K562 (cell line): Measurements from ENCODE around the gene NPAS1. TPM values are rescaled to one million over a fixed set of nuclear protein-coding genes. Genes with fewer than 3 reads are reported as not detected.
A peak's percentile ranks its signal among the peaks of the same experiment; 100 is the strongest.

ENCODE experiments used
- BCL6 ChIP-seq: fragments of 250-450 bp; sonication (Bioruptor Pico); IDR thresholded peaks from 2 replicates; pipeline ENCODE4 v1.4.0; 2020
- CBFA2T2 ChIP-seq: fragments of 450-650 bp; conservative IDR thresholded peaks from 2 replicates; pipeline ENCODE4 v1.6.1; 2017; ENCODE audit warnings: mild to moderate bottlenecking
- CHD2 ChIP-seq: IDR thresholded peaks from 2 replicates; pipeline ENCODE4 v1.6.1; 2011; ENCODE audit warnings: low read depth, low read length
- DIDO1 ChIP-seq: fragments of 450-650 bp; IDR thresholded peaks from 2 replicates; pipeline ENCODE4 v1.6.1; 2016; ENCODE audit warnings: low read depth, missing biosample characterization, missing genetic modification characterization
- ETS2 ChIP-seq: IDR thresholded peaks from 2 replicates; pipeline ENCODE4 v1.6.1; 2016; ENCODE audit warnings: borderline replicate concordance, missing genetic modification characterization, mild to moderate bottlenecking, moderate library complexity, missing compliant biosample characterization; ENCODE audit not compliant: poor library complexity, severe bottlenecking
- HDAC6 ChIP-seq: IDR thresholded peaks from 2 replicates; pipeline ENCODE4 v1.6.1; 2012; ENCODE audit warnings: low read depth, mild to moderate bottlenecking, control low read depth, inconsistent platforms, low read length, moderate library complexity
- HDAC8 ChIP-seq: fragments of 450-650 bp; IDR thresholded peaks from 2 replicates; pipeline ENCODE4 v1.6.1; 2016; ENCODE audit warnings: mild to moderate bottlenecking, missing genetic modification characterization, moderate library complexity, missing compliant biosample characterization
- KLF1 ChIP-seq: fragments of 450-650 bp; IDR thresholded peaks from 2 replicates; pipeline ENCODE4 v1.6.1; 2016; ENCODE audit warnings: missing genetic modification characterization, missing compliant biosample characterization
- LCOR ChIP-seq: sonication (generic); formaldehyde crosslinking; IDR thresholded peaks from 2 replicates; pipeline ENCODE4 v1.8.0; 2022; ENCODE audit warnings: mild to moderate bottlenecking, missing genetic modification reagents
- MIER1 ChIP-seq: fragments of 450-650 bp; IDR thresholded peaks from 2 replicates; pipeline ENCODE4 v1.6.1; 2016; ENCODE audit warnings: antibody characterized with exemption, mild to moderate bottlenecking, low read depth
- MYC ChIP-seq, 2 experiments: fragments of 250-450 bp in 1 of 2; sonication (Bioruptor Pico) in 1 of 2; IDR thresholded peaks; 2 replicates each; pipeline versions ENCODE4 v1.5.1 to v1.6.1; 2012 to 2021; ENCODE audit warnings: low read depth in 2 of 2, borderline replicate concordance in 1 of 2, improper control_type of control experiment in 1 of 2, low read length in 1 of 2, mild to moderate bottlenecking in 1 of 2, moderate library complexity in 1 of 2
- NCOA1 ChIP-seq: fragments of 450-650 bp; IDR thresholded peaks from 2 replicates; pipeline ENCODE4 v1.6.1; 2016; ENCODE audit warnings: low read depth
- NCOA6 ChIP-seq: fragments of 450-650 bp; IDR thresholded peaks from 2 replicates; pipeline ENCODE4 v1.6.1; 2017; ENCODE audit warnings: mild to moderate bottlenecking
- NFIC ChIP-seq: fragments of 450-650 bp; IDR thresholded peaks from 2 replicates; pipeline ENCODE4 v1.6.1; 2017; ENCODE audit warnings: mild to moderate bottlenecking, inconsistent platforms
- NUFIP1 ChIP-seq: fragments of 450-650 bp; IDR thresholded peaks from 2 replicates; pipeline ENCODE4 v1.6.1; 2018; ENCODE audit not compliant: partially characterized antibody
- PCBP1 ChIP-seq: fragments of 200-400 bp; formaldehyde crosslinking; IDR thresholded peaks from 2 replicates; pipeline ENCODE4 v1.6.1; 2018; ENCODE audit warnings: mild to moderate bottlenecking, low read depth, low read length; ENCODE audit not compliant: poor library complexity, severe bottlenecking
- PRPF4 ChIP-seq: fragments of 200-400 bp; formaldehyde crosslinking; IDR thresholded peaks from one replicate; pipeline ENCODE4 v1.6.1; 2017; ENCODE audit warnings: low read length, low read depth, mild to moderate bottlenecking; ENCODE audit not compliant: insufficient read depth, poor library complexity, severe bottlenecking
- PYGO2 ChIP-seq: fragments of 450-650 bp; IDR thresholded peaks from 2 replicates; pipeline ENCODE4 v1.6.1; 2016; ENCODE audit warnings: mild to moderate bottlenecking, missing genetic modification characterization, moderate library complexity, missing compliant biosample characterization
- RBM25 ChIP-seq: fragments of 200-400 bp; formaldehyde crosslinking; IDR thresholded peaks from 2 replicates; pipeline ENCODE4 v1.6.1; 2018; ENCODE audit warnings: low read length, low read depth, moderate library complexity; ENCODE audit not compliant: severe bottlenecking
- SMAD1 ChIP-seq: fragments of 150-350 bp; IDR thresholded peaks from 2 replicates; pipeline ENCODE4 v1.6.1; 2014; ENCODE audit warnings: low read length, low read depth; ENCODE audit not compliant: partially characterized antibody
- TCF3 ChIP-seq: sonication (generic); formaldehyde crosslinking; IDR thresholded peaks from 2 replicates; pipeline ENCODE4 v1.4.0; 2020; ENCODE audit warnings: mild to moderate bottlenecking, missing genetic modification reagents
- TFAM ChIP-seq: fragments of 250-450 bp; sonication (Bioruptor Pico); conservative IDR thresholded peaks from 2 replicates; pipeline ENCODE4 v1.5.0; 2021; ENCODE audit warnings: mild to moderate bottlenecking, moderate library complexity
- ZFX ChIP-seq: sonication (generic); formaldehyde crosslinking; IDR thresholded peaks from 2 replicates; pipeline ENCODE4 v1.8.0; 2022; ENCODE audit warnings: mild to moderate bottlenecking, missing genetic modification reagents, moderate library complexity
- ZNF212 ChIP-seq: fragments of 450-650 bp; formaldehyde crosslinking; IDR thresholded peaks from 2 replicates; pipeline ENCODE4 v1.4.0; 2020; ENCODE audit warnings: mild to moderate bottlenecking
- ZNF263 ChIP-seq: sonication (generic); formaldehyde crosslinking; IDR thresholded peaks from 2 replicates; pipeline ENCODE4 v1.8.0; 2022; ENCODE audit warnings: mild to moderate bottlenecking, missing genetic modification reagents, borderline replicate concordance
- ZNF431 ChIP-seq: sonication (generic); formaldehyde crosslinking; IDR thresholded peaks from 2 replicates; pipeline ENCODE4 v1.8.0; 2022; ENCODE audit warnings: mild to moderate bottlenecking, missing genetic modification reagents
- ZNF77 ChIP-seq: fragments of 250-450 bp; sonication (Bioruptor Pico); IDR thresholded peaks from 2 replicates; pipeline ENCODE4 v1.5.0; 2020
- ZSCAN32 ChIP-seq: fragments of 450-650 bp; formaldehyde crosslinking; IDR thresholded peaks from 2 replicates; pipeline ENCODE4 v1.4.0; 2020; ENCODE audit warnings: mild to moderate bottlenecking, moderate library complexity
- polyA plus RNA-seq, 8 experiments: library from polyadenylated mRNA; depleted of rRNA in 4 of 8; stranded (reverse) in 5 of 8; unstranded in 3 of 8; fragments of >200 nt; fragmentation: Nextera tagmentation in 2 of 8; fragmentation: Illumina TruSeq in 1 of 8; extraction: Ambion mirVana in 2 of 8; extraction: Trizol in 1 of 8; gene quantifications; 2 replicates each; pipeline versions ENCODE4 v1.2.1 to v1.2.3, GENCODE V29; 2011 to 2014; ENCODE audit warnings: inconsistent platforms in 1 of 8, missing spikeins in 1 of 8
- total RNA-seq, 7 experiments: library from RNA; depleted of rRNA in 6 of 7; stranded (reverse); fragments of >200 nt in 6 of 7; fragmentation: Illumina TruSeq in 2 of 7; extraction: Trizol in 2 of 7; gene quantifications; 2 replicates each; pipeline versions ENCODE4 v1.2.1 to v1.2.3, GENCODE V29; 2011 to 2021; ENCODE audit warnings: low replicate concordance in 1 of 7
- TF ChIP-seq, protein P1 (sequence below): fragments of 250-450 bp; sonication (Bioruptor Pico); IDR thresholded peaks from 2 replicates; pipeline ENCODE4 v1.8.0; 2021; ENCODE audit warnings: moderate library complexity, mild to moderate bottlenecking, inconsistent platforms

NPAS1 gene
- total and polyA plus RNA-seq, 9 of the 15 experiments (the other 6 are each of a cell fraction or from before 2014, with no cell fraction given): 0.58 to 5.3 (median 2.0) TPM; not detected in 2

GRCh38 chr19:47035127-47036096 lies 15.8 kb downstream of the NPAS1 start (continued):
- peak; percentile 74 for TF ChIP-seq MYC (IDR thresholded peaks at IDR 0.05; ENCODE audit: low read depth, low read length)
- no peak for TF ChIP-seq MYC (CRISPR knock-in tag; IDR thresholded peaks at IDR 0.05; ENCODE audit: borderline replicate concordance, low read depth)
- no peak for TF ChIP-seq ZNF431 (CRISPR knock-in tag)
- TF ChIP-seq, protein P1, sequence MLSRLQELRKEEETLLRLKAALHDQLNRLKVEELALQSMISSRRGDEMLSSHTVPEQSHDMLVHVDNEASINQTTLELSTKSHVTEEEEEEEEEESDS (CRISPR knock-in tag): no peak
- TF ChIP-seq ZFX (CRISPR knock-in tag): 0 out of 2 replicates have a peak, but pooled peaks have one; percentile 44
- 0 out of 2 replicates have a peak, but pooled peaks have one; percentile 3 for TF ChIP-seq TCF3 (CRISPR knock-in tag)
- no peak for TF ChIP-seq DIDO1
- TF ChIP-seq RBM25: no peak
- TF ChIP-seq ZSCAN32 (CRISPR knock-in tag): no peak
- no peak for TF ChIP-seq ZNF77 (CRISPR knock-in tag)
- TF ChIP-seq PCBP1: no peak
- TF ChIP-seq MIER1: no peak
- TF ChIP-seq HDAC8 (tag): no peak
- 0 out of 2 replicates have a peak, but pooled peaks have one; percentile 19 for TF ChIP-seq CBFA2T2
- TF ChIP-seq CHD2: no peak
- TF ChIP-seq NCOA6: no peak
- no peak for TF ChIP-seq NFIC
- TF ChIP-seq LCOR: 0 out of 2 replicates have a peak, but pooled peaks have one; percentile 57
- TF ChIP-seq TFAM (CRISPR knock-in tag): no peak
- TF ChIP-seq ZNF212: no peak
- TF ChIP-seq SMAD1: no peak
- no peak for TF ChIP-seq PRPF4
- TF ChIP-seq KLF1 (tag): no peak
- no peak for TF ChIP-seq HDAC6
- TF ChIP-seq ZNF263 (CRISPR knock-in tag): 0 out of 2 replicates have a peak, but pooled peaks have one; percentile 8
- TF ChIP-seq PYGO2 (tag): no peak
- no peak for TF ChIP-seq ETS2
- TF ChIP-seq NUFIP1: no peak
- TF ChIP-seq BCL6 (CRISPR knock-in tag): no peak
- 0 out of 2 replicates have a peak, but pooled peaks have one; percentile 9 for TF ChIP-seq NCOA1
